Endodermal cell (in vitro differentiated cells): ENCODE measurements around the gene CORO2A. TPM values are rescaled to one million over a fixed set of nuclear protein-coding genes. Genes with fewer than 3 reads are reported as not detected.

Experiments
- DNase-seq: peaks from one replicate; pipeline ENCODE4 v3.0.0-alpha.2; 2017
- H3K27ac ChIP-seq: 2 replicates; pipeline ENCODE4 v1.5.1; 2013; ENCODE audit warnings: mild to moderate bottlenecking, low read depth, low read length, moderate library complexity
- H3K27me3 ChIP-seq: 2 replicates; pipeline ENCODE4 v1.6.1; 2013; ENCODE audit warnings: mild to moderate bottlenecking, low read length, moderate library complexity; ENCODE audit not compliant: insufficient read depth, control insufficient read depth, poor library complexity, severe bottlenecking
- H3K36me3 ChIP-seq: 2 replicates; pipeline ENCODE4 v1.7.0; 2013; ENCODE audit warnings: mild to moderate bottlenecking, low read length, moderate library complexity; ENCODE audit not compliant: control insufficient read depth, insufficient read depth
- H3K4me1 ChIP-seq: one replicate; pipeline ENCODE4 v1.7.0; 2013; ENCODE audit warnings: low read length; ENCODE audit not compliant: control insufficient read depth, insufficient read depth
- H3K4me3 ChIP-seq: 2 replicates; pipeline ENCODE4 v1.5.1; 2013; ENCODE audit warnings: mild to moderate bottlenecking, low read length, moderate library complexity
- H3K9ac ChIP-seq: 2 replicates; pipeline ENCODE4 v1.6.1; 2013; ENCODE audit warnings: mild to moderate bottlenecking, low read length, moderate library complexity; ENCODE audit not compliant: poor library complexity, severe bottlenecking; ENCODE audit errors: extremely low read depth
- H3K9me3 ChIP-seq: 2 replicates; pipeline ENCODE4 v1.6.1; 2013; ENCODE audit warnings: mild to moderate bottlenecking, low read length, moderate library complexity; ENCODE audit not compliant: control insufficient read depth
- H3K27ac Mint-ChIP-seq: 2 replicates; pipeline ENCODE4 v1.8.0; 2020; ENCODE audit warnings: mixed read lengths
- H3K27me3 Mint-ChIP-seq: 2 replicates; pipeline ENCODE4 v1.8.0; 2021; ENCODE audit warnings: mild to moderate bottlenecking, mixed read lengths; ENCODE audit not compliant: insufficient read depth
- H3K36me3 Mint-ChIP-seq: 2 replicates; pipeline ENCODE4 v1.8.0; 2020; ENCODE audit warnings: low read depth, mixed read lengths
- H3K4me1 Mint-ChIP-seq: 2 replicates; pipeline ENCODE4 v1.8.0; 2020; ENCODE audit warnings: mixed read lengths
- H3K4me3 Mint-ChIP-seq: 2 replicates; pipeline ENCODE4 v1.8.0; 2020; ENCODE audit warnings: mild to moderate bottlenecking, moderate library complexity, mixed read lengths
- H3K9me3 Mint-ChIP-seq: 2 replicates; pipeline ENCODE4 v1.8.0; 2020; ENCODE audit warnings: mild to moderate bottlenecking, mixed read lengths
- CTCF ChIP-seq: fragments of 200-600 bp; sonication (generic); conservative IDR thresholded peaks from 2 replicates; pipeline ENCODE4 v1.5.0; 2021; ENCODE audit warnings: antibody characterized with exemption, mild to moderate bottlenecking
- WGBS, 2 experiments: methylation state at CpG; one replicate each; pipeline versions ENCODE4 v1.1.5 to v1.1.7; 2013; ENCODE audit warnings: missing lambda C conversion rate in 2 of 2, mixed read lengths in 1 of 2; ENCODE audit not compliant: insufficient coverage in 1 of 2, insufficient read length in 1 of 2; 5-methylcytosine and 5-hydroxymethylcytosine counted together
- total RNA-seq, 2 donors: library from RNA; stranded (reverse); fragmentation: NEBNext Ultra II Directional in 1 of 2; extraction: Animal tissue kit (Norgen Biotek cat#: 25700) in 1 of 2; gene quantifications; 2 replicates in 1 of 2; 3 replicates in 1 of 2; pipeline ENCODE4 v1.2.1, GENCODE V29; 2021

Gene CORO2A
- total RNA-seq, 2 donors from 2014 or later = 21.0 to 22.8 TPM

- Histone ChIP-seq H3K9me3 (no peaks in the 10 kb centered on the region), H3K27ac (no peak overlapping the region), H3K4me3 (no peak overlapping the region), H3K9ac (no peak overlapping the region), H3K36me3 (no peaks in the 10 kb centered on the region), H3K4me1 (no peaks in the 10 kb centered on the region), H3K27me3 (no peaks in the 10 kb centered on the region)
- no peaks in the 10 kb centered on the region for H3K9me3 Mint-ChIP-seq
- H3K4me3 Mint-ChIP-seq = no peak overlapping the region
- H3K27ac Mint-ChIP-seq = no peak overlapping the region
- no peak for TF ChIP-seq CTCF
- no peaks in the 10 kb centered on the region for H3K36me3 Mint-ChIP-seq
- peaks cover 30% of the 10 kb centered on the region for H3K4me1 Mint-ChIP-seq
- DNase-seq = no peak
- no peaks in the 10 kb centered on the region for H3K27me3 Mint-ChIP-seq
- 84 to 85% methylated on average over 3 of the region's 3 CpGs for WGBS, 2 experiments
Observed at GRCh38 chr9:98168153-98168780, 24.2 kb downstream of the CORO2A start.

- Mint-ChIP-seq H3K36me3 (no peaks in the 10 kb centered on the region), H3K4me3 (no peak overlapping the region), H3K4me1 (peaks cover 9% of the 10 kb centered on the region), H3K27ac (no peak overlapping the region), H3K27me3 (no peaks in the 10 kb centered on the region), H3K9me3 (no peaks in the 10 kb centered on the region)
- Histone ChIP-seq H3K9ac (no peak overlapping the region), H3K4me3 (no peak overlapping the region), H3K36me3 (no peaks in the 10 kb centered on the region), H3K27me3 (no peaks in the 10 kb centered on the region), H3K4me1 (no peaks in the 10 kb centered on the region), H3K9me3 (no peaks in the 10 kb centered on the region), H3K27ac (no peak overlapping the region)
- WGBS, 2 experiments = 92 to 93% methylated on average over 7 of the region's 7 CpGs
- no peak for TF ChIP-seq CTCF
- no peak for DNase-seq
Observed at GRCh38 chr9:98164912-98165311, 27.5 kb downstream of the CORO2A start.

- no peak overlapping the region for H3K4me3 Mint-ChIP-seq
- no peaks in the 10 kb centered on the region for H3K9me3 Mint-ChIP-seq
- Histone ChIP-seq H3K4me3 (no peak overlapping the region), H3K9me3 (no peaks in the 10 kb centered on the region), H3K27ac (no peak overlapping the region), H3K9ac (no peak overlapping the region), H3K4me1 (no peaks in the 10 kb centered on the region), H3K27me3 (no peaks in the 10 kb centered on the region), H3K36me3 (no peaks in the 10 kb centered on the region)
- TF ChIP-seq CTCF = no peak
- no peak for DNase-seq
- no peaks in the 10 kb centered on the region for H3K27me3 Mint-ChIP-seq
- H3K36me3 Mint-ChIP-seq = no peaks in the 10 kb centered on the region
- WGBS, 2 experiments = 93 to 95% methylated on average over 8 to 12 of the region's 12 CpGs
- H3K4me1 Mint-ChIP-seq = no peaks in the 10 kb centered on the region
- no peak overlapping the region for H3K27ac Mint-ChIP-seq
Observed at GRCh38 chr9:98162613-98163012, 29.8 kb downstream of the CORO2A start.
